DOHH2 (cell line): ENCODE results near the gene C1D.

ENCODE experiments used
- CTCF ChIP-seq: fragments of 200-600 bp; sonication (generic); IDR thresholded peaks from one replicate; pipeline ENCODE4 v1.5.1; 2014; ENCODE audit warnings: antibody characterized with exemption, mild to moderate bottlenecking, low read depth, low read length; ENCODE audit not compliant: poor library complexity, severe bottlenecking
- EZH2phosphoT487 ChIP-seq: fragments of 200-600 bp; sonication (generic); IDR thresholded peaks from 2 replicates; pipeline ENCODE4 v1.6.1; 2017; ENCODE audit warnings: borderline replicate concordance, mild to moderate bottlenecking, antibody characterized with exemption, low read length, moderate library complexity, mixed read lengths

GRCh38 chr2:68039317-68039716 is 23.5 kb downstream of the C1D start:
- no peak for TF ChIP-seq CTCF
- TF ChIP-seq EZH2phosphoT487: no peak
